Small intestine (tissue), 7 donors: ENCODE data around the gene DTD1. TPM values are rescaled to one million over a fixed set of nuclear protein-coding genes. Genes with fewer than 3 reads are reported as not detected.

Experiments
- DNase-seq, 2 donors: peaks; one replicate each; pipeline versions ENCODE4 v3.0.0 to v3.0.0-alpha.2; 2013
- FAIRE-seq: peaks from 2 replicates; lab custom pipeline; 2012; peaks lifted over from hg19 to GRCh38; lab: Jason Lieb, UNC
- H3K27ac ChIP-seq, 3 donors: one replicate each; pipeline ENCODE4 v1.5.1; 2013; ENCODE audit warnings: low read length in 2 of 3, mild to moderate bottlenecking in 2 of 3, control low read depth in 1 of 3, inconsistent platforms in 1 of 3, low read depth in 1 of 3, moderate library complexity in 1 of 3
- H3K27me3 ChIP-seq, 3 donors: one replicate each; pipeline ENCODE4 v1.6.1; 2013; ENCODE audit warnings: low read length in 3 of 3, inconsistent platforms in 1 of 3; ENCODE audit not compliant: control insufficient read depth in 3 of 3, insufficient read depth in 3 of 3
- H3K36me3 ChIP-seq, 3 donors: one replicate each; pipeline ENCODE4 v1.6.1; 2013; ENCODE audit warnings: low read length in 3 of 3, inconsistent platforms in 1 of 3, low read depth in 1 of 3, mild to moderate bottlenecking in 1 of 3, moderate library complexity in 1 of 3; ENCODE audit not compliant: control insufficient read depth in 3 of 3, insufficient read depth in 2 of 3
- H3K4me1 ChIP-seq, 3 donors: one replicate each; pipeline ENCODE4 v1.6.1; 2013; ENCODE audit warnings: low read length in 2 of 3, inconsistent platforms in 1 of 3, low read depth in 1 of 3, mild to moderate bottlenecking in 1 of 3, moderate library complexity in 1 of 3; ENCODE audit not compliant: control insufficient read depth in 3 of 3, insufficient read depth in 2 of 3
- H3K4me3 ChIP-seq, 3 donors: one replicate each; pipeline ENCODE4 v1.5.1; 2013; ENCODE audit warnings: low read length in 3 of 3, control low read depth in 1 of 3, inconsistent platforms in 1 of 3, low read depth in 1 of 3, mild to moderate bottlenecking in 1 of 3, moderate library complexity in 1 of 3
- H3K9me3 ChIP-seq, 2 donors: one replicate each; pipeline ENCODE4 v1.6.1; 2013; ENCODE audit warnings: low read depth in 1 of 2, low read length in 1 of 2; ENCODE audit not compliant: control insufficient read depth in 2 of 2, insufficient read depth in 1 of 2
- WGBS, 3 donors: extraction: QIAGEN DNeasy Blood & Tissue Kit; methylation state at CpG; one replicate each; pipeline ENCODE4 v1.1.7; 2013; 5-methylcytosine and 5-hydroxymethylcytosine counted together
- polyA plus RNA-seq, 4 donors: library from polyadenylated mRNA; stranded (reverse) in 3 of 4; unstranded in 1 of 4; fragments of 200-250 nt in 3 of 4; fragments of 120-200 nt in 1 of 4; gene quantifications; one replicate each; pipeline versions ENCODE4 v1.2.1 to v1.2.3, GENCODE V29; 2013
- donor health status: healthy with polysubstance abuse.
- donor health status: control.
- donor health status: control.
- donor health status: Bipolar disorder and iron deficiency.
- donor health status: healthy.

Gene DTD1
- polyA plus RNA-seq, 4 donors: 9.6 to 25.8 (median 16.1) TPM

- Histone ChIP-seq H3K27me3 (no peaks in the 10 kb centered on the region), H3K27ac (no peak overlapping the region), H3K9me3 (no peaks in the 10 kb centered on the region), H3K36me3 (no peaks in the 10 kb centered on the region), H3K4me1 (no peaks in the 10 kb centered on the region), H3K4me3 (no peak overlapping the region)
- whole genome bisulfite sequencing, 3 donors: 73 to 95% (median 82%) methylated on average over 1 of the region's 1 CpG
- no peak for FAIRE-seq
- DNase-seq: no peak
These were observed 98.8 kb downstream of the DTD1 start for GRCh38 chr20:18686696-18687095.

- 66 to 80% (median 74%) methylated on average over 3 of the region's 3 CpGs for WGBS, 3 donors
- H3K9me3 ChIP-seq: no peaks in the 10 kb centered on the region
- FAIRE-seq (no peak), DNase-seq (no peak)
- H3K27ac ChIP-seq: no peak overlapping the region
- H3K27me3 ChIP-seq: no peaks in the 10 kb centered on the region
- no peak overlapping the region for H3K4me3 ChIP-seq
- no peaks in the 10 kb centered on the region for H3K36me3 ChIP-seq
- no peaks in the 10 kb centered on the region for H3K4me1 ChIP-seq
These were observed 100.8 kb downstream of the DTD1 start for GRCh38 chr20:18688676-18689075.

GRCh38 chr20:18689557-18689956 is 101.7 kb downstream of the DTD1 start:
- Histone ChIP-seq H3K27ac (no peak overlapping the region), H3K9me3 (no peaks in the 10 kb centered on the region), H3K36me3 (no peaks in the 10 kb centered on the region), H3K4me1 (no peaks in the 10 kb centered on the region), H3K27me3 (no peaks in the 10 kb centered on the region), H3K4me3 (no peak overlapping the region)
- FAIRE-seq (no peak), DNase-seq (no peak)
- 75 to 89% (median 87%) methylated on average over 1 of the region's 1 CpG for WGBS, 3 donors

GRCh38 chr20:18692447-18692846 is 104.6 kb downstream of the DTD1 start:
- Histone ChIP-seq H3K36me3 (no peaks in the 10 kb centered on the region), H3K27ac (no peak overlapping the region), H3K4me3 (no peak overlapping the region), H3K4me1 (no peaks in the 10 kb centered on the region), H3K27me3 (no peaks in the 10 kb centered on the region), H3K9me3 (no peaks in the 10 kb centered on the region)
- WGBS, 3 donors: 17 to 48% (median 36%) methylated on average over 1 of the region's 1 CpG
- FAIRE-seq (no peak), DNase-seq (peak in 1 of 2 donors; percentile 42)

GRCh38 chr20:18694071-18694470 is 106.2 kb downstream of the DTD1 start:
- WGBS, 3 donors: 92 to 95% (median 94%) methylated on average over 6 of the region's 6 CpGs
- no peak for FAIRE-seq

GRCh38 chr20:18695175-18695574 is 107.3 kb downstream of the DTD1 start:
- DNase-seq: no peak
- Histone ChIP-seq H3K27ac (no peak overlapping the region), H3K27me3 (no peaks in the 10 kb centered on the region), H3K4me3 (no peak overlapping the region), H3K36me3 (no peaks in the 10 kb centered on the region), H3K4me1 (no peaks in the 10 kb centered on the region), H3K9me3 (no peaks in the 10 kb centered on the region)
- FAIRE-seq: no peak
- WGBS, 3 donors: 63 to 72% (median 66%) methylated on average over 5 of the region's 5 CpGs

More at GRCh38 chr20:18694071-18694470, 106.2 kb downstream of the DTD1 start:
- DNase-seq: no peak
- H3K9me3 ChIP-seq: no peaks in the 10 kb centered on the region
- H3K4me3 ChIP-seq: no peak overlapping the region
- H3K27ac ChIP-seq: no peak overlapping the region
- H3K36me3 ChIP-seq: no peaks in the 10 kb centered on the region
- no peaks in the 10 kb centered on the region for H3K27me3 ChIP-seq
- H3K4me1 ChIP-seq: no peaks in the 10 kb centered on the region

- FAIRE-seq (no peak), DNase-seq (no peak)
- H3K27ac ChIP-seq: no peak overlapping the region
- WGBS, 3 donors: 94 to 96% (median 95%) methylated on average over 4 of the region's 4 CpGs
- H3K4me1 ChIP-seq: no peaks in the 10 kb centered on the region
- H3K9me3 ChIP-seq: no peaks in the 10 kb centered on the region
- no peaks in the 10 kb centered on the region for H3K27me3 ChIP-seq
- H3K4me3 ChIP-seq: no peak overlapping the region
- no peaks in the 10 kb centered on the region for H3K36me3 ChIP-seq
These were observed 111.0 kb downstream of the DTD1 start for GRCh38 chr20:18698735-18699380.

- H3K4me1 ChIP-seq: peaks cover 0 to 3% (median 0%) of the 10 kb centered on the region in 3 donors
- FAIRE-seq: no peak
- no peak overlapping the region for H3K4me3 ChIP-seq
- H3K27ac ChIP-seq: no peak overlapping the region
- H3K9me3 ChIP-seq: no peaks in the 10 kb centered on the region
- DNase-seq: no peak
- no peaks in the 10 kb centered on the region for H3K36me3 ChIP-seq
- WGBS, 3 donors: 82 to 95% (median 90%) methylated on average over 3 of the region's 3 CpGs
- no peaks in the 10 kb centered on the region for H3K27me3 ChIP-seq
These were observed 114.1 kb downstream of the DTD1 start for GRCh38 chr20:18701969-18702368.

GRCh38 chr20:18702736-18703135 is 114.9 kb downstream of the DTD1 start:
- Histone ChIP-seq H3K4me3 (no peak overlapping the region), H3K4me1 (peaks cover 0 to 3% (median 0%) of the 10 kb centered on the region in 3 donors), H3K27ac (no peak overlapping the region), H3K27me3 (no peaks in the 10 kb centered on the region), H3K9me3 (no peaks in the 10 kb centered on the region), H3K36me3 (no peaks in the 10 kb centered on the region)
- DNase-seq: no peak
- WGBS, 3 donors: 62 to 96% (median 90%) methylated on average over 3 of the region's 3 CpGs
- no peak for FAIRE-seq
